Left cardiac atrium (tissue), 4 donors: ENCODE measurements around the gene HSFX3. TPM values are rescaled to one million over a fixed set of nuclear protein-coding genes. Genes with fewer than 3 reads are reported as not detected.
A peak's percentile ranks its signal among the peaks of the same experiment; 100 is the strongest.
"Not testable (repeated sequence)": the region's sequence is repeated elsewhere in the genome, so short reads cannot be mapped to it uniquely, and the experiment has no call there.

Source experiments
- ATAC-seq, 2 donors: fragments of 200-7000 bp; cut with Tn5 transposase; one replicate each; pipeline ENCODE4 v1.9.1; 2020; ENCODE audit warnings: mild to moderate bottlenecking in 2 of 2, moderate library complexity in 2 of 2
- DNase-seq: peaks from one replicate; pipeline ENCODE4 v3.0.0-alpha.2; 2020
- intact Hi-C, 2 donors: fragments of 100-400 bp; cut with DNase I; formaldehyde crosslinking; loops; one replicate each; pipeline versions ENCODE4 v1.14.1 to v1.15.1; 2022 to 2023
- long read RNA-seq: library from polyadenylated mRNA; unstranded; transcript quantifications from one replicate; pipeline ENCODE4 v2.0.0, GENCODE V29; 2021
- total RNA-seq, 2 donors: library from RNA; stranded (reverse); fragmentation: NEBNext Ultra II Directional; extraction: Animal tissue kit (Norgen Biotek cat#: 25700); gene quantifications; one replicate each; pipeline ENCODE4 v1.2.1, GENCODE V29; 2021
- donor health status: DM: no; HTN: yes; CAD: no.
- donor health status: DM: no; HTN: yes; CAD: no; lungs with severe emphysema.
- donor health status: DM: yes; HTN: yes; CAD: no.
- donor health status: Dilated cardiomyopathy.

The HSFX3 gene, protein sequence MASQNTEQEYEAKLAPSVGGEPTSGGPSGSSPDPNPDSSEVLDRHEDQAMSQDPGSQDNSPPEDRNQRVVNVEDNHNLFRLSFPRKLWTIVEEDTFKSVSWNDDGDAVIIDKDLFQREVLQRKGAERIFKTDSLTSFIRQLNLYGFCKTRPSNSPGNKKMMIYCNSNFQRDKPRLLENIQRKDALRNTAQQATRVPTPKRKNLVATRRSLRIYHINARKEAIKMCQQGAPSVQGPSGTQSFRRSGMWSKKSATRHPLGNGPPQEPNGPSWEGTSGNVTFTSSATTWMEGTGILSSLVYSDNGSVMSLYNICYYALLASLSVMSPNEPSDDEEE
- not detected for total RNA-seq
- long read RNA-seq: 0 reads

DNA sequence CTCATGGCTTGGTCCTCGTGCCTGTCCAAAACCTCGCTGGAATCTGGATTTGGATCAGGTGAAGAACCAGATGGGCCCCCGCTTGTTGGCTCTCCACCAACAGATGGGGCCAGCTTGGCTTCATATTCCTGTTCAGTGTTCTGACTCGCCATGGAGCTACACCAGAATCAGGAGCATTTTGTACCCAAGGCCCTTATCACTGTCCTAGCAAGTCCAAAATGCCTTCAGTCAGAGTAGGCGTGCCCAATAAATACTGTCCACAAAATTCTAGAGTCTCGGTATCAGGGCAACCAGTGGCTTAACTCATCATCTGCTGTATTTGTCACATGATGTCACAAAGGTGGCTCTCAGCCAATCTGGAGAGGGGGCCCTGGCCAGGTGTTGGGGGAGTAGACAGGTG lies at the start of gene HSFX3:
Gene HSFX3 (minus strand): TSS at position 224 of the 400 bp plus-strand sequence. CDS start 72 bp downstream, at position 152.
- ATAC-seq, DNase-seq, intact Hi-C loops: not testable (repeated sequence)

DNA sequence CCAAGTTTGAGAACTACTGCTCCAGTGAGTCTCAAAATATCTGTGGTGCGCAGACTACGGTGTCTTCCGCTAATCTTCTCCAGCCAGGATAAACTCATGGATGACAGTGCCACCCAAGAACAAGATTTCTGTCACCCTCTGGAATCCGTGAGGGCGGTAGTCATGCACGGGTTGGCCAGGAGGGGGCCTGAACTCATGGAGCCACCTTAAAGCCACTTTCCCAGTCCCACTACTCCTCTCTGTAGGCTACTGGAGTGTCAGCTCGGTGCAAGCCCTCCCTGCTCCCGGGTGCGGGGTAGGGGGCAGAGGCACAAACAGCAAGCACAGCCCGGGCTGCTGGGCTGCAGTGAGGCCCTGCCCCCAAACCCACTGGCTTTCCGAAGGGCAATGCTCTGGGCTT lies 48.9 kb upstream of the HSFX3 start:
- ATAC-seq: peak in 1 of 2 donors; percentile 38
- DNase-seq: not testable (repeated sequence)

DNA sequence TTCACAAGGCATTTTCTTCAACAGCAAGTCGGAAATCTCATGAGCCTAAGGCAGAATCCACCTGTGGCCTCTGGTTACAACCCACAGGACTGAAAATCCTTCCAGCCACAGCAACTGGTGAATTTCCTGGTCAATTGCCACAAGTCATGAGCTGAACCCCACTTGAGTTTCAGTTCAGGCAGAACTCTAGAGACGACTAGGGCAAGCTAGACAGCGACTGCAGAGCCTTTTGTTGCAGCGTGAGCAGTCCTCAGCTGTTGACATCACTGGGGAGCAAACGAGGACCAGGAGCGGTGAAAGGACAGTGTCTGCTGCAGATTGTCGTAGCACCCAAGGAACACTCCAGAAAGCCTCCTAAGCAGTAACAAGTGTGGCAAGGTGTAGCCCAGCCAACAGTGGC lies 46.2 kb upstream of the HSFX3 start:
- ATAC-seq, intact Hi-C loops, DNase-seq: not testable (repeated sequence)

More for the DNA sequence above, 48.9 kb upstream of the HSFX3 start:
- intact Hi-C loops: not testable (repeated sequence)

DNA sequence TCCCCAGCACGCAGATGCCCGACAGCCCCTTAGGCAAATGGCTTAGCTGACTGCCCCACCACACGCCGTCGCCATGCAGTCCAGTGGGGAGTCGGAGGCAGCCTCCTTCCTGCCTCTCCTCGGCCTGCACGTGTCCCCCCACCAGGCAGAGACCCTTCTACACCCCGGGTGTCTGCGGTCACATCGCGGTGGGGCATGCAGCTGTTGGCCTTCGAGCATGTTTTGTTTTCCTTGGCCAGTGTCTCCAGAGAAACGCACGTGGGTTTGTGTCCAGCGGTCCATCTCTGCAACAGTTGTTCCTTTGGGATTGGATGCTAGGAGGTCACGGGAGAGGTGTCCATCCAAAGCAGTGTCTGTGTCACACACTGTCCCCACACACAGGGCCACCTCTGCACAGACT lies 45.5 kb upstream of the HSFX3 start, which contains the start of gene HSFX2:
Gene HSFX2 (minus strand): TSS at position 101 of the 400 bp plus-strand sequence. CDS start 614 bp downstream, outside the sequence.
- DNase-seq, ATAC-seq, intact Hi-C loops: not testable (repeated sequence)

DNA sequence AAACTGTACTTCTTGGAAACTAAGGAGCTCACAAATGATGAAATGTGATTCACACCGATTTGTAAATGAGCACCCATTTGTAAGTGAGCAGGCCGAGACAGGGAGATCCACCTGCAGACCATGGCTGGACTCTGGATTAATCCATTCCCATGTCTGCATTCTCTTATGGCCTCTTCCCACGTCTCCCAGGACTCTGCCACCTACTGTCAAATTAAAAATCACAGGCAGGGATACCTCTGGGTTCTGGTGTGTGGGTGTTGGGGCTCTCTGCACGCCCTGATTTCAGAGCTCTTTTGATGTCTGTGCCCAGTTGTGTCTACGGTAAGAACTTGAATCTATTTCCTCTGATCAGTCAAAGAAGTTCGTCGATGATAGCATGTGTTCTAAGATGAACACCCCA lies 41.3 kb upstream of the HSFX3 start:
- ATAC-seq, DNase-seq, intact Hi-C loops: not testable (repeated sequence)

DNA sequence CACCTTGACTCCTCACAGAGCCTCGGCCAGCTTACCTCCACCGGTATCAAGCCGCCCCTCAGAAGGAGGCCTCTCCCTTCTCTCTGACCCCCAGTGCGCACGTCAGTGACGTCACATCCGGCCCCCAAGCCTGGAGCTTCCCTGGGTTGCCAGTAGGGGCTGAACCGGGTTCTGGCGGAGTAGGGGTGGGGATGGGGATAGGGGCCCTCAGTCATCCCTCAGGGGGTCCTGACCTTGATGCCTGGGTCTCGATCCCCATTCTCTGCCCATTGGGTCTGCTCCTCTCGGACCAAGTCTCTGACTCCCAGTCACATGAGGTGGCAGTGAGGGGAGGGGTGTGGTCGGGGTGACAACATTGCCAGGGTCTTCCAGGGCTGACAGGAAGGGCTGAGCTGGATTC lies 37.6 kb upstream of the HSFX3 start, which contains the start of gene MAGEA9B:
Gene MAGEA9B (minus strand): TSS at position 101 of the 400 bp plus-strand sequence. CDS start 4,280 bp downstream, outside the sequence.
- DNase-seq, intact Hi-C loops, ATAC-seq: not testable (repeated sequence)

DNA sequence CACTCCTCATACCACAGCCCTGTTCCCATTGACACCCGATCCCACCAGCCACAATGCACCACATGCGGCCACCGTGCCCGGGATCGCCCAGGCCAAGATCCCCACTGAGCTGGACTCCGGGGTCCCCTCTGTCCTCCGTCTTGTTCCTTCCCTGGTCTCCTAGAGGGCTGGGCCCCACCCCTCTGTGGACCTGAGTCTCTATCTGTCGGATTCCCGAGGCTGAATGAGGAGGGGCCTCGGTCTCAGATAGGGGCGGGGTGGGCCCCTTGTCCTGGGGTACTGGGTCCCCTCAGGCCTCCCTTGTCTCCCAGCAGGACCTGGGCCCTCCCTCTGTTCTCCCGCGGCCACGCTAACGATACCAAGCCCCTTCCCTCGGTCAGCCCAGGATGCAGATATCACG lies 35.9 kb upstream of the HSFX3 start:
- peak in 1 of 2 donors; percentile 44 for ATAC-seq
- DNase-seq, intact Hi-C loops: not testable (repeated sequence)

DNA sequence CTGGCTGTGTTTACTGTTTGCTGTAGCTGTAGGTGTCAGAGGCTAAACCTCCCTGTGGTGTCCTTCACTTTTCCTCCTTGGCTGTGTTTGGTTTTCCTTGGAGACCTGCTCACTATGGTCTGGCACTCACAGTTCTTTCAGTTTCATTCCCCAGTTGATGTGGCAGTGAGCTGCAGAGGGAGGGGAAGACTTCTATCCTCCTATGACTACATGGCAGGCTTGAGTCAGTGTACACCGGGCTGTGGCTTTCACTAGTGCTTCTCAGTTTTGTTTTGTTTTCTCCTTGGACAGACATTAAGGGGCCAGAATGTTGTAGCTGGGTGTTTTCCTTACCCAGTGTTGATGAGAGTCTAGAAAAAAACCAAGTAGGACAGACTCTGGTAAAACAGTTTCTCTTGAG lies 23.7 kb upstream of the HSFX3 start:
- intact Hi-C loops, DNase-seq: not testable (repeated sequence)
- ATAC-seq: peak in 1 of 2 donors; percentile 55

DNA sequence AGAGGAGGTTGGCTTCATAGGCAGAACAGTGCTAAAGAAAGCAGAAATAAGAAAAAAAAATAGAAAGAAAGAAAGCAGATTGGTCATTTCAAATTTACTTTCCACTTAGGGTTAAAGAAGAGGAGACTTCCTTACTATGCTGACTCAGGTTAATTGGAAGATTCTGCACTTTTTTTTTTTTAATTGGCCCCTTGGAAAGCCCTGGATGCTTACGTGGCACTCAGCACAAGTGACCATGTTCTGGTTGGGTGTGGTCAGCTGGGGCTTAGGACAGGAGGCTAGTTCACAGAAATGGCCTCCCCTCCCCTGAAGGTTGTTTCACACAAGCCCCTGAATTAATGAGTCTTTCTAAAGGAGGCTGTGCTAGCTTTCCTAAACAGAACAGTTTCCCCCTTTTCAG lies 23.0 kb upstream of the HSFX3 start:
- no peak for DNase-seq
- no peak for ATAC-seq
- intact Hi-C loops: no loop called here

DNA sequence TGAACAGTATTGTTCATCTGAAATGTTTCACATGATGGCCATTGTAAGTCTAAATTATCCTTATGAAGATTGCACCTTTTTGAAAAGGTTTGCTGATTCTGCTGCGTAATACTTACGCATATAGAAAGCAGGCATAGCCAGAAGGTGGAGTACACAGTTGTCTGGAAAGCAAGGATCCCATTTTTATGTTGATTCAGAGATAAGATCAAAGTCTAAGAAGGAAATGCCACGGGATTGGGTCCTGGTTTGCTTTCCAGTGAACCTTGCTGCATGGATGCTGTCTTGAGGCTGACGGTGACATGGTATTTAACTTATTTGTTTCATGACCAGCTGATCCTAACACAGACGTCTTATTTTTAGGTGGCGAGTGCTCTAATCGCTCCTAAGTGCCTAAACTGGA lies 22.0 kb upstream of the HSFX3 start:
- intact Hi-C loops: no loop called here
- no peak for ATAC-seq
- no peak for DNase-seq

DNA sequence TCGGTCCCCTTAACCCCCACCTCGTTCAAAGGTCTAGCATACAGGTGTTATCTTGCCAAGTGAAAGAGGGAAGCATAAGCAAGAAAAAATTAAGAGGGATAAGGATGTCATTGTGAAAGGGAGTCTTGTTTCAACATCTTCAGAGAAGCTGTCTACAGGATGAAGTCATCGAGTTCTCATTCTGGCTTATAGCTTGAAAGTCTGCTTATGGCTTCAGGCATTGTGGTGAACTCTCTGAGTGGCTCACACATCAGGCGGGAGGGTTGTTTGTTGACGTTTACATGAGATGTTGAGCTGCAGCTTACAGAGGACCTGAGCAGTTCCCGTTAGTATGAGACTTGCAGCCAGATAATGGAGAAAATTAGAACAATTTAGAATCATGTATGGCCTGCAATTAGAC lies 20.9 kb upstream of the HSFX3 start:
- DNase-seq (no peak), ATAC-seq (no peak)
- intact Hi-C loops: no loop called here

DNA sequence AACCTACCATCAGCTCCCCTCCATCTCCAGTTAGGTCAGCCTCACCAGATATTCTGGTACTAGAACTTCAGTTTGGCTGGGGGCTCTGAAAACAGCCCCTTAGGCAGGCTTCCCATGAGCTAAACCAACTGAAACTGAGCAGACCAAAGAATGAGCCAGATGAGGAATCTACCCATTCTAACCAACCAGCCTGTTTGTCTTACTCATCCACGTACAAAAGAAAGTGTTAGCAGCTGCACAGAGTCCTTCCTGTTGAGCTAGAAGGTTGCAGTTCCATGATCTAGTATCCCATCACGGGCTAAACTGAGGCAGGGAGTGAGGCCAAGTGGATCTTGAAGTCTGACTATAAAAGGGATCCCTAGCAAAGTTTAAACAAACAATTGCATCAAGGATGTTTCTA lies 20.0 kb upstream of the HSFX3 start:
- intact Hi-C loops: loop anchor here in 1 of 2 donors (10.0 kb wide), 1 partner anchor 75 kb away; no protein-coding TSS in a partner anchor
- ATAC-seq (no peak), DNase-seq (no peak)

DNA sequence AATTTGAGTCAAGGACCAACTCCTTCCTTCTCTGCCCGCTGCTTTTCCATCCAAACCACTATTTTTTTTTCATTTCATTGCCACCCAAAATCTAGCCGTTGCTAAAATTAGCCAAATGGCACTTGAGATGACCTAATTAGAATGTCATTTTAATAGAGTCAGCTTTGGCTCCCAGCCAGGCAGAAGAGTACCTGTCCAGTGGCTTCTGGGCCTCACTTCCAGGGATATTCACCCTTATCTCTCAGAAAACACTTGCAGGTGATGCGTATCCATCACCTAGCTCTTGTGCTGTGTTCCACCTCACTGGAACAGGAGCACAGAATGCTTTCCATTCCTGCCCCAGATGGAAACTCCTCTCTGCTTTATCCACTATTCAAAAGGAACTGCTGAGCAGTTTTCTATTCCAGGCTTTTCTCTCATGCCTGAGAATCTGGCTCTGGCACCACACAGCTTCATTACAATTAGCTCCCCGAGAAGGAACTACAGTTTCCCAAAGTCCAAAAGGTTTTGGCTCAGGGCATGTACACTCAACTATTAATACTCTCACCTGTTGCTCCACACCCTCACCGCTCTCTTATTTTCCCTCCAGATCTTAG lies 19.1 kb upstream of the HSFX3 start:
- DNase-seq: no peak
- intact Hi-C loops: loop anchor here in 1 of 2 donors (10.0 kb wide), 1 partner anchor 76 kb away; no protein-coding TSS in a partner anchor
- no peak for ATAC-seq

DNA sequence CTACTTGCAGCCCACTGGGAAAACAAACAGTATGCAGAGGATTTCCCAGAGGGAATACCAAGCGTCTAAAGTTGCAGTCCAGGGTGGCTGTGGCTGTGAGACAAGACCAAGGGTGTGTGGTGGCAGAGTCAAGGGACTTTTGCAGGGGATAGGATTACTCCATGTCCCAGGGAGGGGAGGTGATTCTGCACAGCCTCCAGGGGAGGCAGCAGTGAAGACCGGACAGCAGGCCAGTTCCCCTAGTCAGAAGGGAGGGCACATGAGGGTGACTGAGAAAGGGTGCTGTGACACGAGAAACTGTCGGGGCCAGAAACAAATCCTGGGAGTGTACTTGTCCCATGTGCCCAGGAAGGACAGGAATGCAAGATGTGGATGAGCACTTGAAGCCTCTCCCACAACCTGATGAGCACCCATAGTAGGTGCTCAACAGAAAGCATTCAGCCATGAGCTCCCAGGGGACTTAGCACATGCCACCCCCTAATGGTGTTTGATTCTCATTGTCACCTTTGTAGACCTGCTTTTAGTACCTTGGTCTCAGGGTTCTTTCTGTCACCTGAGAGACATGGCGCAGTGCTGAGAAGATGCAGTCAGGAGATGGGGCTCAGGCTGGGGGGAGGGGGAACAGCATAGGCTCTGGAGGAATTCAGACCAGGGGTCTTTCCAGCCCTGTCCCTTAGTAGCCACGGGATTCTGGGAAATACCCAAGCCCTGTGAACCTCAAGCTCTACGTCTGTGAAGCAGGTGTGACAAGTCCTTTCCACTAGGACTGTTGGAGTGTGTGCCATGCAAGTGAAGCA lies 18.1 kb upstream of the HSFX3 start:
- no peak for DNase-seq
- no peak for ATAC-seq

DNA sequence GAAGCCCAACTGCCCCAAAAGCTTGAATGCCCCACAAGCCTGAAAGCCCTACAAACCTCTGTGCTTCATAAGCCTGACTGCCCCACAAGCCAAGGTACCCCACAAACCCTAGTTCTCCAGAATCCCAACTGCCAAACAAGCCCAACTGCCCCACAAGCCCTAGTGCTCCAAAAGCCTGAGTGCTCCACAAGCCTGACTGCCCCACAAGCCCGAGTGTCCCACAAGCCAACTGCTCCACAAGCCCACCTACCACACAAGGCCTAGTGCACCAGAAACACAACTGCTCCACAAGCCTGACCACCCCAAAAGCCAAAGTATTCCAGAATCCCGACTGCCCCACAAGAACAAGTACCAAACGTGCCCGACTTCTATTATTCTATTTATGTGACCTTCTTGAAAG lies 13.6 kb upstream of the HSFX3 start:
- ATAC-seq (no peak), DNase-seq (no peak)
- intact Hi-C loops: loop anchor here in 1 of 2 donors (10.0 kb wide), 1 partner anchor 81 kb away; no protein-coding TSS in a partner anchor

More for the DNA sequence above, 18.1 kb upstream of the HSFX3 start:
- intact Hi-C loops: loop anchor here in 1 of 2 donors (10.0 kb wide), 1 partner anchor 77 kb away; no protein-coding TSS in a partner anchor

DNA sequence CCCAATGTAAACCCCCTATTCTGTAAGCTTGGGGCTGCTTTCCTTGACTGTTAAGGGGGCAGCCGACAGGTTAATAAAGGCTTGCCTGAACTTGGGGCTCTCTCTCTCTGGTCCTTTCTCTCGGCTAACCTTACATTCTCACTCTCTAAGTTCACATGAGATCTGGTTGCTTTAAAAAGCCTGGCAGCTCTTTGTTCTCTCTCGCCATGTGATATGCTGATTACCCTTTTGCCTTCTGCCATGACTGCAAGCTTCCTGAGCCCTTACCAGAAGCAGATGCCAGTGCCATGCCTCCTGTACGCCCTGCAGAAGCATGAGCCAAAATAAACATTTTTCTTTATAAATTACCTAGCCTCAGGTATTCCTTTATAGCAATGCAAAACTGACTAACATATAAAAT lies 5.5 kb upstream of the HSFX3 start:
- DNase-seq, intact Hi-C loops, ATAC-seq: not testable (repeated sequence)

DNA sequence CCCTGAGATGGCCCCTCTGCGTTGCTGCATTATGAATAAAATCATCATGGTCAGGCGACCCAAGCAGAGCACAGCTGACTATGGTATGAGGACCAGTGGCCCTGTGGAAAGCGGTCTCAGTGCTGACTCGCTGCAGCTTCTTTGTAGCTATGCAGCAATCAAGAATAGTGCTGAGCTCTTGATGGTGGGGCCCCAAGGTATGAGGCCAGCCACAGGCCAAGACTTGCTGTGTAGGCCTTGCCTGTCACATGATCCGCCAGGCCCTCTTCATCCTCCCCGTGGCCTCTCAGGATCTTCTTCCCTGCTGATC lies 2.2 kb upstream of the HSFX3 start:
- intact Hi-C loops, ATAC-seq, DNase-seq: not testable (repeated sequence)

DNA sequence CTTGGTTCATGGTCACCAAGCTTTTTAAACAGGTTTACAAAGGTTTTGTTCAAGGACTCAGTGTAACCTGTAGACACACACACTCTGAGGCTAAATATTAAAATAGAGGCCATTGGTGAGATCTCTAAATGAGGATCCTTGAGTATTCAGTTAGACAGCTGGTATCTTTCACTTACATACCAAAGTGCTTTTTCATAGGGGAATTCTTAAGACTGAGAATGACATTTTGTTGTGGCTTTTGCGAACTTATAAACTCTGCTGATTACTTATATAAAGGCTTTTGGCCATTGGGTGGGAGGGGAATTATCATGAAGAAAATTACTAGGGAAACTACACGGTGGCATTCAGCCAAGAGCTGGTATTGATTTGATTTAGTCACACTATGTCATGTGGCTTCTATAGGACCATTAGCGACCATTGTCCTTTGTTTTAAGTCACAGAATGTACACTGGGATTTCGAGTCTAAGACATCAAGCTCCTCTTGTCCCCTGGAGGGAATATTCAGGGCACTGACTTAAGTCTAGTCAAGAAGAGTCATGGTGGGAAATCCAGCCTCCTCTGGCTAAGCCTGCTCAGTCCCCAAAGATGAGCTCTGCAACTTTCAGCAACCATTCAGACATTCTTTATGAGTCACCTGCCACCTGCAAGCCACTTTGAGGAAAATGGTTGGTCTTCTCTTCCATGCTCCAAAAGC lies 1.7 kb upstream of the HSFX3 start:
- intact Hi-C loops, DNase-seq: not testable (repeated sequence)

DNA sequence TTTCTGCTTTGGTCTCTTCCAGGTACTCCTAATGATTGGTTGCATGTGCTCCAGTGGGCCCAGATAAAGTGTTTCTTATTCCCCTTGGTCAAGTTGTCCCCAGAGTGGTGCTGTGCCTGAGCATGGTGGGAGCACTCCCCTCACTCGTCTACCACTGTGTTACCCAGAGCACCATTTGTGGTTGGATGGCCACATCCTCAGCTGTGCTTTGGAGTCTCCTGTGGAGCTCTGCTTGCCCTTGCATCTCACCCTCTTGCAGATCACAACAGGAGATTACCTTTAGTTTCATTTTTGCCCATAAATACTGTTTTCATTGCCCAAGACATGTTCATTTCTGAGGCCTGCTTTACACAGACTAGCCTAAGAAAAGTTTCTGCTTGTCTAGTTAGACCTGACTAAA lies 730 bp upstream of the HSFX3 start:
- intact Hi-C loops, DNase-seq, ATAC-seq: not testable (repeated sequence)

More for the DNA sequence above, 1.7 kb upstream of the HSFX3 start:
- not testable (repeated sequence) for ATAC-seq
